ENCODE results near the gene RAC3. TPM values are rescaled to one million over a fixed set of nuclear protein-coding genes. Genes with fewer than 3 reads are reported as not detected.

RAC3 gene
- total RNA-seq, 1 experiment from 2014 or later = 84.8 TPM

DNA sequence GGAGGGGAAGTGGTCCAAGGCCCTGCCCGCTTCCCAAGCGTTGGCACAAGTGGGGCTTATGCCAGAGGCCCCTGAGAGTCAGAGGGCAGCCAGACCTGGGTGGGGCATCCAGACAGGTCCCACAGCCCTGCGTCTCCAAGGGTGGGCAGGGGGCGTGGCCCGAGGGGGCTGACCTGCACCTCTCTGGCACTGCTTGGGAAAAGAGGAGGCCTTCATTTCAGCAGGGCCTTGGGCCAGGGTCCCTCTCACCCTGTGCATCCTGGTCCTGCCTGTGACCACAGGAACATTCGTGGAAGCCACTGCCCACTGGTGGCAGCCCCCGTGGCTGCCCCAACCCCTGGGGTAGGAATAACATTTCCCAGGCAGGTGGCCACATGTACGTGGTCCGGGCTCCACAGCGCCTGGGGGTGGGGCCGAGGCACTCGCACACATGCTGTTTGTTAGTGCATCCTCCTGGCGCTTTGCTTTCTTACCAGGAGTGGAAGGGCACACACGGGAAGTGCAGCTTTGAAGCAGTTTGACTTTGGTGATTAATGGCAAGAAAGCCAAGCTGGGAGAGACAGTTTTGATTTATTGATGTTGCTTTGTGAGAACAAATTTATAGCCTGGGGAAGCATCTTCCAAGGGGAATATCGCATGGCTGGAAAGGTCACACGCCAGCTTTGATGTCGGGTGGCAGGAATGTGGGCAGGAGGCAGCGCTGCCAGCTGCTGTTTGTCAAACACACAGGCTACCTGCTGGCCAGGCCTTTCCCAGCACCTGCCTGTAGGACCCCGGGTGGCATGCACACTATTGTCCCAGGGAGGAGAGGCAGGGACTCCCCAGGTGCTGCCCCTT is 13.1 kb upstream of the RAC3 start:
- Mint-ChIP-seq H3K4me1 (peaks cover 7 to 10% of the 10 kb centered on the region in 2 experiments), H3K27ac (0 out of 7 replicates have a peak overlapping the region, but pooled peaks of 1 of the 3 experiments have one; percentile 28)
- TF ChIP-seq, protein P1, sequence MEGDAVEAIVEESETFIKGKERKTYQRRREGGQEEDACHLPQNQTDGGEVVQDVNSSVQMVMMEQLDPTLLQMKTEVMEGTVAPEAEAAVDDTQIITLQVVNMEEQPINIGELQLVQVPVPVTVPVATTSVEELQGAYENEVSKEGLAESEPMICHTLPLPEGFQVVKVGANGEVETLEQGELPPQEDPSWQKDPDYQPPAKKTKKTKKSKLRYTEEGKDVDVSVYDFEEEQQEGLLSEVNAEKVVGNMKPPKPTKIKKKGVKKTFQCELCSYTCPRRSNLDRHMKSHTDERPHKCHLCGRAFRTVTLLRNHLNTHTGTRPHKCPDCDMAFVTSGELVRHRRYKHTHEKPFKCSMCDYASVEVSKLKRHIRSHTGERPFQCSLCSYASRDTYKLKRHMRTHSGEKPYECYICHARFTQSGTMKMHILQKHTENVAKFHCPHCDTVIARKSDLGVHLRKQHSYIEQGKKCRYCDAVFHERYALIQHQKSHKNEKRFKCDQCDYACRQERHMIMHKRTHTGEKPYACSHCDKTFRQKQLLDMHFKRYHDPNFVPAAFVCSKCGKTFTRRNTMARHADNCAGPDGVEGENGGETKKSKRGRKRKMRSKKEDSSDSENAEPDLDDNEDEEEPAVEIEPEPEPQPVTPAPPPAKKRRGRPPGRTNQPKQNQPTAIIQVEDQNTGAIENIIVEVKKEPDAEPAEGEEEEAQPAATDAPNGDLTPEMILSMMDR (conservative IDR thresholded peaks at IDR 0.05) = no peak

More for the DNA sequence above, 13.1 kb upstream of the RAC3 start:
- Mint-ChIP-seq H3K27me3 (ENCODE audit: low read depth) (no peaks in the 10 kb centered on the region), H3K36me3 (ENCODE audit: insufficient read depth in 1 of 3, low read depth in 3 of 3) (peaks cover 2 to 8% (median 3%) of the 10 kb centered on the region in 3 experiments; a peak in 4 of 7 replicates), H3K9me3 (no peaks in the 10 kb centered on the region), H3K4me3 (no peak overlapping the region)
- Histone ChIP-seq H3K23me2 (ENCODE audit: insufficient read length, low read depth, low read length, poor library complexity, severe bottlenecking) (peaks cover 5% of the 10 kb centered on the region), H3K9ac (ENCODE audit: extremely low read depth, insufficient read length, low read length) (no peak overlapping the region), H3K56ac (ENCODE audit: insufficient read length, low read depth, low read length) (no peak overlapping the region), H3K4me2 (ENCODE audit: insufficient read depth, insufficient read length, low read length) (no peak overlapping the region), H3K4ac (ENCODE audit: low read depth, low read length) (no peak overlapping the region), H4K8ac (replicated peaks; ENCODE audit: insufficient read length, low read depth, low read length) (no peak overlapping the region), H3K18ac (ENCODE audit: insufficient read length, low read depth, low read length) (no peak overlapping the region), H2BK5ac (ENCODE audit: insufficient read length, low read length) (no peak overlapping the region), H3K27ac (ENCODE audit: insufficient read length, low read depth, low read length) (no peak overlapping the region), H2BK120ac (ENCODE audit: low read depth, low read length, poor library complexity, severe bottlenecking) (no peak overlapping the region), H4K5ac (ENCODE audit: insufficient read length, low read depth, low read length) (no peak overlapping the region), H4K20me1 (ENCODE audit: control insufficient read depth, insufficient read depth, insufficient read length) (no peaks in the 10 kb centered on the region), H3K9me3 (ENCODE audit: control insufficient read depth, low read depth, low read length) (no peaks in the 10 kb centered on the region), H3T11ph (ENCODE audit: low read length) (no peak overlapping the region), H4K91ac (ENCODE audit: insufficient read length, low read depth, low read length) (no peak overlapping the region), H3K23ac (ENCODE audit: insufficient read length, low read depth, low read length) (no peak overlapping the region), H3K14ac (ENCODE audit: insufficient read depth, low read length) (no peak overlapping the region), H2AFZ (ENCODE audit: low read length) (no peak overlapping the region), H2BK15ac (ENCODE audit: low read depth, low read length) (no peak overlapping the region), H3K27me3 (ENCODE audit: insufficient read depth, low read length) (no peaks in the 10 kb centered on the region), H2BK20ac (ENCODE audit: low read depth, low read length, poor library complexity, severe bottlenecking) (no peak overlapping the region), H3K4me1 (ENCODE audit: insufficient read depth, low read length) (no peaks in the 10 kb centered on the region), H2AK5ac (ENCODE audit: insufficient read length, low read length) (no peak overlapping the region), H3K79me1 (ENCODE audit: insufficient read depth, low read depth, low read length, poor library complexity, severe bottlenecking) (peaks cover 5% of the 10 kb centered on the region), H3K79me2 (ENCODE audit: insufficient read depth, low read length) (no peaks in the 10 kb centered on the region), H2BK12ac (ENCODE audit: insufficient read length, low read depth, low read length) (no peak overlapping the region)
- WGBS (ENCODE audit: extremely low coverage, insufficient read length, low lambda C conversion rate) = no CpG with 5 or more reads among the region's 19 CpGs
- DNase-seq = no peak

All from H9 (cell line).